Ureter (tissue), 1 donor: ENCODE results near the gene GUCA1A. TPM values are rescaled to one million over a fixed set of nuclear protein-coding genes. Genes with fewer than 3 reads are reported as not detected.

Source experiments
- DNase-seq: peaks from one replicate; pipeline ENCODE4 v3.0.0-alpha.2; 2020; ENCODE audit warnings: low spot score
- total RNA-seq: library from RNA; stranded (reverse); gene quantifications from one replicate; pipeline ENCODE4 v1.2.4, GENCODE V29; 2023
- donor health status: DM: yes; HTN: yes; CAD: no.

Gene GUCA1A
- not detected for total RNA-seq

- no peak for DNase-seq
These were observed at the start of gene GUCA1A for GRCh38 chr6:42173101-42173500. Gene GUCA1A, plus strand, starts transcription at chr6:42173364. Its CDS starts 250 bp downstream, at chr6:42173614.

- no peak for DNase-seq
These were observed 49.6 kb upstream of the GUCA1A start for GRCh38 chr6:42123379-42124103.

- DNase-seq = no peak
These were observed 48.8 kb upstream of the GUCA1A start for GRCh38 chr6:42124223-42124836.

GRCh38 chr6:42125231-42125630 is 47.9 kb upstream of the GUCA1A start:
- no peak for DNase-seq

GRCh38 chr6:42125663-42126062 is 47.5 kb upstream of the GUCA1A start:
- DNase-seq = no peak

- DNase-seq = no peak
These were observed 44.5 kb upstream of the GUCA1A start for GRCh38 chr6:42128460-42129359.

GRCh38 chr6:42129360-42129676 is 43.8 kb upstream of the GUCA1A start:
- DNase-seq = no peak

GRCh38 chr6:42131531-42131930 is 41.6 kb upstream of the GUCA1A start:
- DNase-seq = no peak

- DNase-seq = no peak
These were observed 39.2 kb upstream of the GUCA1A start for GRCh38 chr6:42133926-42134325.

- DNase-seq = no peak
These were observed 38.0 kb upstream of the GUCA1A start for GRCh38 chr6:42135161-42135560.

- no peak for DNase-seq
These were observed 37.4 kb upstream of the GUCA1A start for GRCh38 chr6:42135722-42136121.

GRCh38 chr6:42136508-42137193 is 36.5 kb upstream of the GUCA1A start:
- DNase-seq = no peak

GRCh38 chr6:42137194-42137753 is 35.9 kb upstream of the GUCA1A start:
- DNase-seq = no peak

GRCh38 chr6:42138190-42138589 is 35.0 kb upstream of the GUCA1A start:
- DNase-seq = no peak

- DNase-seq = no peak
These were observed 34.2 kb upstream of the GUCA1A start for GRCh38 chr6:42138630-42139619.

GRCh38 chr6:42140032-42140431 is 33.1 kb upstream of the GUCA1A start:
- DNase-seq = no peak

GRCh38 chr6:42140756-42141602 is 32.2 kb upstream of the GUCA1A start:
- no peak for DNase-seq

- DNase-seq = no peak
These were observed 31.5 kb upstream of the GUCA1A start for GRCh38 chr6:42141603-42142117.

GRCh38 chr6:42142118-42142835 is 30.9 kb upstream of the GUCA1A start, which contains the start of gene C6orf132:
Gene C6orf132, minus strand, starts transcription at chr6:42142620. Its CDS starts 176 bp downstream, at chr6:42142444.
- DNase-seq = peak; percentile 81
